Endometrial microvascular endothelial cells (primary cell): Measurements from ENCODE around the gene SOD2. TPM values are rescaled to one million over a fixed set of nuclear protein-coding genes. Genes with fewer than 3 reads are reported as not detected.

Experiments used
- in situ Hi-C: cut with HindIII; loops from 2 replicates; pipeline ENCODE4 v1.10.0; 2017; ENCODE audit warnings: low sequenced_read_pairs, low pct_unique_long_range_greater_than_20kb; ENCODE audit errors: inconsistent ontology term
- total RNA-seq: library from RNA; depleted of rRNA; stranded (reverse); fragments of >200 nt; gene quantifications from one replicate; pipeline ENCODE4 v1.2.3, GENCODE V29; 2015; ENCODE audit errors: inconsistent ontology term

SOD2 gene
- total RNA-seq, 1 donor from 2014 or later = 111 TPM

DNA sequence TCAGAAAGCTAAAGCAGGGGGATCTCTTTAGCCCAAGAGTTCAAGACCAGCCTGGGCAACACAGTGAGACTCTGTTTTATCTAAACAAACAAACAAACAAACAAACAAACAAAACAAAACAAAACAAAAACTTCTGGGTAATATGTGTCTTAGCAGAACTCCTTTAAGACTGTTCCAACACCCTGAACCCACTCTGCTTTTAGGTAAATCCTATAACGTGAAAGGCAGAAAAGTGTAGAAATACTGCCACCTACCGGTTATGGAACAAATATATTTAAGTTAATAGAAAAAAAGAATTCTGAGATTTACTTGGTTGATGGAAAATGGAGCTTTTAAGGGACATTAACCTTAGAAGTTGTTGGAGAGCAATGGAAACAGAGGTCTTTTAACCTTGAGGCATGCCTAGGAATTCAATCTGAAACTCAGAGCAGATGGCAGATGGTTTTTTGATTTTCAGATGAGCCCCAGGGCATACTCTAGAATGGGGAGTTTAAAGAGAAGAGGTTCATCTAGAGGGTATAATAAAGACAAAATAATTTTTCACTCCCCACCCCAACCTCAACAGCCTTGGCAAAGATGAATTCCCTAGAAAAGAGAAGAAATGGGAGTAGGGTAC, 38.5 kb downstream of the SOD2 start:
- in situ Hi-C loops = no loop called here

DNA sequence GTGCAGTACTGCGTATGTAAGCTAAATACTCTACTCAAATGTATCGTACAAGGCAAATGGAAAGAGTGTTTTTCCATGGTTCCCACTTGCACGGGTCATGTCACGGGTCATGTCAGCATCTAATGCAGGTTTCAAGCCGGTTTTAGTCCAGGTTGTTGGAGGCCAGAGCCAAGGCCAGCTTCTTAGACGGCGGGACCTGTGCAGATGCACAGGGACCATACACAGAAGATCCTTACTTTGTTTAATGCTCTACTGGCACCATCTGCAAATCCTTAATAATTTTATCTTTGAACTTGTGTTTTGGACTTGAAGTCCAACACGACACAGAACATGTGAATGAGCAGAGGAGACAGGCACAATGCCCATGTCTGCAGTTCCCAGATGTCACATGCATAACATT, 42.7 kb downstream of the SOD2 start:
- in situ Hi-C loops = no loop called here

- in situ Hi-C loops = no loop called here
Measured at GRCh38 chr6:159649441-159649840, 43.6 kb downstream of the SOD2 start.

GRCh38 chr6:159646733-159647132, 46.3 kb downstream of the SOD2 start:
- in situ Hi-C loops = no loop called here

DNA sequence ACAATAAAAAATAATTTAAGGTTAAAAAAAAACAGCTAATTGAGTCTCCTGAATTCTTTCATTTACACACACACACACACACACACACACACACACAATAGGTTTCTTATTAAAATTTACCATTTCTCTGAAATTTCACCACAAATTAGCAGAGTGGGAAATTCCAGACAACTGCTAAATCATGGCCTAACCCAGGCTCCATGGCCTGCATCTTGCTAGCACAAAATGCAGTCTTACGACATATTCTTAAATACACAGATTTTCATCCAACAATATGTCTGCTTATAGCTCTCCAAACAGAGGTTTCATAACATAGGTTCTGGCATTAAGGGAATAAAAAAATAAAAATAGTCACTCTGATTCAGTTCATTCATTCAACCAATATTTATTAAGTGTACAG, 46.9 kb downstream of the SOD2 start:
- in situ Hi-C loops = no loop called here

DNA sequence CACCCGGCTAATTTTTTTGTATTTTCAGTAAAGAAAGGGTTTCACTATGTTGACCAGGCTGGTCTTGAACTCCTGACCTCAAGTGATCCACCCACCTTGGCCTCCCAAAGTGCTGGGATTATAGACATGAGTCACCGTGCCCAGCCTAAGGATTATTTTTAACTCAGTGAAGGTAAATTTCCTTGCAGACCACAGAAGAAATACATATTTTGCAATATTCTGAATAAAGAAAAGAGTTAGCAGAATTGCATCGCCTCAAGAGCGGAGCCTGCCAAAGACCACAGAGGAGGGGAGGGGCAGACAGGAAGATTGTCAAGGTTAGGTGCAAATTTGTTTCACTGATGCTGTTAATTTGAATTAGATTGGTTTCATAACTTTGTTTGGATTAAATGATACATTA, 47.4 kb downstream of the SOD2 start:
- in situ Hi-C loops = no loop called here

Other genes starting within 250 kb of the SOD2 start
- gene WTAP, start 34.3 kb upstream of the SOD2 start, total RNA-seq = 52.8 TPM
- gene ACAT2, start 68.8 kb upstream of the SOD2 start, total RNA-seq = 24.8 TPM
- gene TCP1, start 96.4 kb upstream of the SOD2 start, total RNA-seq = 324 TPM
- gene MRPL18, start 97.2 kb upstream of the SOD2 start, total RNA-seq = 155 TPM
- not detected for gene PNLDC1, start 107.0 kb upstream of the SOD2 start, total RNA-seq
- gene MAS1, start 197.7 kb upstream of the SOD2 start, total RNA-seq = not detected